PFSK-1 (cell line): ENCODE results near the gene CYP3A7.

Experiments used
- FOXP2 ChIP-seq: optimal IDR thresholded peaks from 2 replicates; pipeline ENCODE3; 2011; ENCODE audit warnings: borderline replicate concordance, control low read depth, inconsistent platforms; ENCODE audit not compliant: insufficient read depth; ENCODE audit errors: extremely low read length, extremely low read depth
- POLR2AphosphoS5 ChIP-seq: IDR thresholded peaks from 2 replicates; pipeline ENCODE4 v1.6.1; 2012; ENCODE audit warnings: low read depth, mild to moderate bottlenecking, control low read depth, low read length, moderate library complexity
- REST ChIP-seq, 2 experiments: IDR thresholded peaks; 2 replicates each; pipeline versions ENCODE4 v1.6.1 to v1.8.0; 2011 to 2012; ENCODE audit warnings: low read depth in 2 of 2, low read length in 2 of 2, control low read depth in 1 of 2, inconsistent platforms in 1 of 2, mild to moderate bottlenecking in 1 of 2, moderate library complexity in 1 of 2; ENCODE audit not compliant: insufficient read depth in 1 of 2
- SIN3A ChIP-seq: IDR thresholded peaks from 2 replicates; pipeline ENCODE4 v1.6.1; 2012; ENCODE audit warnings: mild to moderate bottlenecking, low read length, moderate library complexity, borderline replicate concordance; ENCODE audit not compliant: insufficient read depth
- TAF1 ChIP-seq: IDR thresholded peaks from 2 replicates; pipeline ENCODE4 v1.6.1; 2012; ENCODE audit warnings: low read length, control low read depth, borderline replicate concordance; ENCODE audit not compliant: insufficient read depth

Gene CYP3A7

GRCh38 chr7:99766484-99767099 is 31.6 kb upstream of the CYP3A7 start:
- TF ChIP-seq FOXP2, result no peak
- no peak for TF ChIP-seq REST (IDR thresholded peaks at IDR 0.05; ENCODE audit: insufficient read depth in 1 of 2, low read depth in 2 of 2, low read length in 2 of 2)
- no peak for TF ChIP-seq POLR2AphosphoS5
- TF ChIP-seq TAF1, result no peak
- no peak for TF ChIP-seq SIN3A

GRCh38 chr7:99764478-99764877 is 29.5 kb upstream of the CYP3A7 start:
- TF ChIP-seq POLR2AphosphoS5, result no peak
- TF ChIP-seq SIN3A, result no peak
- TF ChIP-seq REST (IDR thresholded peaks at IDR 0.05; ENCODE audit: insufficient read depth in 1 of 2, low read depth in 2 of 2, low read length in 2 of 2), result no peak
- no peak for TF ChIP-seq FOXP2

GRCh38 chr7:99762680-99763327 is 27.8 kb upstream of the CYP3A7 start:
- TF ChIP-seq FOXP2 (no peak), SIN3A (no peak), POLR2AphosphoS5 (no peak), REST (IDR thresholded peaks at IDR 0.05; ENCODE audit: insufficient read depth in 1 of 2, low read depth in 2 of 2, low read length in 2 of 2) (no peak), TAF1 (no peak)

GRCh38 chr7:99755085-99755484 is 20.1 kb upstream of the CYP3A7 start:
- no peak for TF ChIP-seq FOXP2

GRCh38 chr7:99752356-99752755 is 17.4 kb upstream of the CYP3A7 start:
- TF ChIP-seq SIN3A (no peak), FOXP2 (no peak)

GRCh38 chr7:99748846-99749579 is 14.0 kb upstream of the CYP3A7 start:
- TF ChIP-seq FOXP2, result no peak
- no peak for TF ChIP-seq TAF1
- no peak for TF ChIP-seq REST (IDR thresholded peaks at IDR 0.05; ENCODE audit: insufficient read depth in 1 of 2, low read depth in 2 of 2, low read length in 2 of 2)
- no peak for TF ChIP-seq POLR2AphosphoS5
- no peak for TF ChIP-seq SIN3A
